GM12801 (cell line): ENCODE results near the gene CXCL3.

Experiments
- TF ChIP-seq, protein P1 (sequence below): IDR thresholded peaks from one replicate; pipeline ENCODE4 v1.5.1; 2011; ENCODE audit warnings: control low read depth; ENCODE audit not compliant: insufficient read length; ENCODE audit errors: extremely low read depth

CXCL3 gene

DNA sequence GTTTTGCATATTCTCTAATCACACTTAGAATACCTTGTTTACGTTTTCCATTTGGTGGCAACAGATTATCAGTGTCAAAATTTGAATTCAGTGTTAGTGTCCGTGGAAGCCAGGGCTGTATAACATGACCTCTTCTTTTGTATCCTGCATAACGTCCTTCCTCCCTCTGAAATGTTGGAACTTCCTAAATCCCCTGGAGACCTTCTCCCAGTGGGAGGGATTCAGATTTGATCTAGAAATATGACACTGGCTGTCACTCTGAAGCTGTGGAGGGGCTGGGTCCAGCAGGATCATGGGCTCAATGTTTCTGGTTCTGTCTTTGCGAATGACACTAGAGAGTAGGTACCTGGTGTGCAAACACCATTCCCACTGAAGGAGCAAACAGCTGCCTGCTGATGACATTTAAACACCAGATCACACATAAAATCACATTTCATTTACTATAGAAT lies 850 bp upstream of the CXCL3 start:
- TF ChIP-seq, protein P1, sequence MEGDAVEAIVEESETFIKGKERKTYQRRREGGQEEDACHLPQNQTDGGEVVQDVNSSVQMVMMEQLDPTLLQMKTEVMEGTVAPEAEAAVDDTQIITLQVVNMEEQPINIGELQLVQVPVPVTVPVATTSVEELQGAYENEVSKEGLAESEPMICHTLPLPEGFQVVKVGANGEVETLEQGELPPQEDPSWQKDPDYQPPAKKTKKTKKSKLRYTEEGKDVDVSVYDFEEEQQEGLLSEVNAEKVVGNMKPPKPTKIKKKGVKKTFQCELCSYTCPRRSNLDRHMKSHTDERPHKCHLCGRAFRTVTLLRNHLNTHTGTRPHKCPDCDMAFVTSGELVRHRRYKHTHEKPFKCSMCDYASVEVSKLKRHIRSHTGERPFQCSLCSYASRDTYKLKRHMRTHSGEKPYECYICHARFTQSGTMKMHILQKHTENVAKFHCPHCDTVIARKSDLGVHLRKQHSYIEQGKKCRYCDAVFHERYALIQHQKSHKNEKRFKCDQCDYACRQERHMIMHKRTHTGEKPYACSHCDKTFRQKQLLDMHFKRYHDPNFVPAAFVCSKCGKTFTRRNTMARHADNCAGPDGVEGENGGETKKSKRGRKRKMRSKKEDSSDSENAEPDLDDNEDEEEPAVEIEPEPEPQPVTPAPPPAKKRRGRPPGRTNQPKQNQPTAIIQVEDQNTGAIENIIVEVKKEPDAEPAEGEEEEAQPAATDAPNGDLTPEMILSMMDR = no peak

DNA sequence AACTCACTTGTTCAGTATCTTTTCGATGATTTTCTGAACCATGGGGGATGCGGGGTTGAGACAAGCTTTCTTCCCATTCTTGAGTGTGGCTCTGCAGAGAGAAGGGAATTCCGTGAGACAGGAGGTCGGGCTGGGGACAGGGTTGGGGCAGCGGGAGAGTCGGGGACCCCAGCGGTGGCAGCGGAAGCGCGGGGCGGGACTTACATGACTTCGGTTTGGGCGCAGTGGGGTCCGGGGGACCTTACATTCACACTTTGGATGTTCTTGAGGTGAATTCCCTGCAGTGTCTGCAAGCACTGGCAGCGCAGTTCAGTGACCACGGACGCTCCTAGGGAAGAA lies 434 bp downstream of the CXCL3 start:
- TF ChIP-seq, protein P1 = no peak

DNA sequence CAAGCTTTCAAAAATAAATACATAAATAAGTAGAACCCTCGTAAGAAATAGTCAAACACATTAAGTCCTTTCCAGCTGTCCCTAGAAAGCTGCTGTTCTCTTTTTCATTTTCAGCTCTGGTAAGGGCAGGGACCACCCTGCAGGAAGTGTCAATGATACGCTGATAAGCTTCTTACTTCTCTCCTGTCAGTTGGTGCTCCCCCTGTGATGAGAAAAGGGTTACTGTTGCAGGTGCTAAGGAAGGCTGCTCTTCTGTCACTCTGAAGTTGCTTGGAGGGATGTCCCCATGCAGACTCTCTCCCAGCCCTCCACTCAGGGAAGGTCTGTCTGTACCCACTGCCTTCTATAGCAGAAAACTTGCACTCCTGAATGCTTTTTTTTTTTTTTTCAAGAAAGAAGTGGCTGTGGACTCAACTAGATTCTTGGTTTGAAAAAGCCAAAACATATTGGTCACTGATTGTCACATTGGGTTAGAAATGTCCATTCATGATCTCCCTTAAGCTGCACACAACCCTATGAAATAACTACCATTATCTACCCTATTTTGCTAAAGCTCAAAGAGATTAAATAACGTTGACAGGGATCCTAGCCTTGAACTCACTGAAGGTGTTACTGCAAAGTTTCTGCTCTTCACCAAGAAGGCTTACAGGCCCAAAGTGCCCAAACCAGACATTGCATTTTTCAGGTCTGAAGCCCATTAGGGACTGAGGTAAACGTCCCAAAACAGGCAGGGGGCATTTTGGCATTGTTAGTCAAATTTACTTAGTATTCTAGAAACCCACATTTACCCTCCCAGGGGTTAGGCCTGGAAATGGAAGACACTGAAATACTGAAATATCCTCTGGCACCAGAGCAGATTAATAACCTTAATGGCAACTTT lies 1.2 kb downstream of the CXCL3 start:
- TF ChIP-seq, protein P1 = no peak

DNA sequence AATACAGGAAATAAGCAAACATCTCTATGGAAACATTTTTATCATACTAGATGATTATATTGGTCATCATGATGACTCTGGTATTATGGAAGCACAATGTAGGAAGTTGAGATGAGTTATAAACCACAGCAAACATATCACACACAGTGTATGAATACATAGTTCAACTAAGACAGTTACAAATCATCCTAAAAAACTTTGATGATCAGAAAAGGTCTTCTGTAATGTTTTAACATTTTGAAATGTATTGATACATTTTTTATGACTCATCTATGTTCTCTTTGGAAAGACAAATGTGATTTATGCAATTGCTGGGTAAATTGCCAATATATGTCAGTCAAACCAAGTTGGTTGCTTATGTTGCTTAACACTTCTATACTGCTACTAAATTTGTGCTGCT lies 4.8 kb downstream of the CXCL3 start:
- TF ChIP-seq, protein P1 = no peak

DNA sequence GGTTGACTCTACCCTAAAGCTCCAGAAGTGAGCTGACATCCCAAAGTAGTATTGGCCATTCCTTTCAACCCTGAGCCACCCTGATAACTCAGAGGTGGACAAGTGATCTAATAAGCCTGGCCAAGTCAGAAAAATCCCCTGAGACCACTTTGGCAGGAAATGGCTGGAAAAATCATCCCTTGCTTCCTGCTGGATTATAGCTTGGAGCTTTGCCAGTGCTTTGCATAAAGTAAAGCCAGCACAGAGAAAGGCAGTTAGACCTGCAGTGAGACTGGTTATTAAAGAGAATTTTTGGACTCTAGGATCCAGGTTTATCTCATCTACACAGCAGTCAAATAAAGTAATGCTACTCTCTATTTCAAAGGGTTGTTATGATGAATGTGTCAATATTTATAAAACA lies 6.4 kb downstream of the CXCL3 start:
- TF ChIP-seq, protein P1 = no peak

DNA sequence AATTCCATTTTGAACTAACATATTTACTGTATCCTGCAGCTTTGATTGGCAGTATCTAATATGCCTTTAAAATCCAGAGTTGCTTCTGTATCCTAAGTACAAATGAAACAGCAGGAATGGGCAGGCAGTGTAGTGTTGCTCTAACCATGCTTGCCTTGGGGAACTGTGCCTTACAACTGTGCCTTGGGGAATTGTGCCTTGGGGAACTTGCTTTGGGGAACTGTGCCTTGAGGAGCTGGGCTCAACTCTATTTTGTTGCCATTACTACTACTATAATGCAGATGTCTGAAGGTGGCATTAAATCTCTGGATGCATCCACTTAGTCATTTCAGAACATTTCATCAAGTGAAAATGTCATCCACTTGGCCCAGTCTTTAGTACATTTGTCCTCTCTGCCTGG lies 6.9 kb downstream of the CXCL3 start:
- TF ChIP-seq, protein P1 = no peak

DNA sequence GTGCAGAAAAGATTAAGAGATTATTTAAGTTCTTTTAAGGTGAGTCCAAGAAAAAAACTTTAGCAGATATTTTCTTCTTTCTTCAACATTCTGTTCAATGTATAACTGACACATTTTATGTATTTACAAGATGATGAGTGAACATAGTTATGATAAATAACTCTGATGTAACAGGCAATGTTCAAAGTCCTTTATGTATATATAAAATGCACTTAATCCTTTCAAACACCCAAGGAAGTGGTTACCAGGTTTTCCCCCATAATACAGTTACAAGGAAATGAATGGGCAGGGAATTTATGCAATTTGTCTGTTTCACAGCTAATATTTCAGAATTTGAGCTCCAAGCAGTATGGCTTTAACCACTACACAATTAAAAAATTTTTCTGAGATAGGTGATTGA lies 8.2 kb downstream of the CXCL3 start:
- TF ChIP-seq, protein P1 = no peak

DNA sequence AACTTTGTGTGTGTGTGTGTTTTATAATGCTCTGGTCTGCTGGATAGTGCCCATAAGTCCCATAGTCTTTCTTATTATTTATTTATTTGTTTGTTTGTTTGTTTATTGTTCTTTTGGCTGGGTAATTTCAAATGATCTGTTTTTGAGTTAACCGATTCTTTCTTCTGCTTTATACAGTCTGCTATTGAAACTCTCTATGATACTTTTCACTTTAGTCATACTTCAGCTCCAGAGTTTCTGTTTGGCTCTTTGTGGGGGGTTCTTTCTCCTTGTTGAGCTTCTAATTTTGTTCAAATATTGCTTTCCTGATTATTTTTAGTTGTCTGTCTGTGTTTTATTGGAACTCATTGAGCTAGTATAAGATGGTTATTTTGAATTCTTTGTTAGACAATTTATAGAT lies 10.0 kb downstream of the CXCL3 start:
- TF ChIP-seq, protein P1 = no peak
